GM12872 (cell line): Measurements from ENCODE around the gene SKA3.

ENCODE experiments used
- TF ChIP-seq, protein P1 (sequence below): IDR thresholded peaks from 3 replicates; pipeline ENCODE4 v1.5.1; 2011; ENCODE audit warnings: low read depth, mild to moderate bottlenecking, low read length, moderate library complexity; ENCODE audit not compliant: insufficient read depth

The SKA3 gene

DNA sequence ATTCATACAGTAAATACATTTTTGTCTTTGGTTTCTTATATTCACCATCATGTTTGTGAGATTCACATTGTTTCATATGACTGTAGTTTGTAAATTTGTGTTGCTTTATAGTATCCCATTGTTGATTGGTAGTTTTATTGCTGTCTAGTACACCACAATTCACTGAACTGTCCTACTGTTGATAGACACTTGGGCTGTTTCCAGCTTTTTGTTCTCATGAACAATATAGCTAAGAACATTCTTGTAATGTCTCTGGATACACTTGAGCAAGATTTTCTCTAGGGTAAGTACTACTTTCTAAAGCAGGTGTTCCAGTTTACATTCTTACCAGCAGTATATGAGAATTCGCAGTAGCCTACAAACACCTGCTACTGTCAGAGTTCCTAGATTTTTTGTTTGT lies 37.8 kb downstream of the SKA3 start:
- TF ChIP-seq, protein P1, sequence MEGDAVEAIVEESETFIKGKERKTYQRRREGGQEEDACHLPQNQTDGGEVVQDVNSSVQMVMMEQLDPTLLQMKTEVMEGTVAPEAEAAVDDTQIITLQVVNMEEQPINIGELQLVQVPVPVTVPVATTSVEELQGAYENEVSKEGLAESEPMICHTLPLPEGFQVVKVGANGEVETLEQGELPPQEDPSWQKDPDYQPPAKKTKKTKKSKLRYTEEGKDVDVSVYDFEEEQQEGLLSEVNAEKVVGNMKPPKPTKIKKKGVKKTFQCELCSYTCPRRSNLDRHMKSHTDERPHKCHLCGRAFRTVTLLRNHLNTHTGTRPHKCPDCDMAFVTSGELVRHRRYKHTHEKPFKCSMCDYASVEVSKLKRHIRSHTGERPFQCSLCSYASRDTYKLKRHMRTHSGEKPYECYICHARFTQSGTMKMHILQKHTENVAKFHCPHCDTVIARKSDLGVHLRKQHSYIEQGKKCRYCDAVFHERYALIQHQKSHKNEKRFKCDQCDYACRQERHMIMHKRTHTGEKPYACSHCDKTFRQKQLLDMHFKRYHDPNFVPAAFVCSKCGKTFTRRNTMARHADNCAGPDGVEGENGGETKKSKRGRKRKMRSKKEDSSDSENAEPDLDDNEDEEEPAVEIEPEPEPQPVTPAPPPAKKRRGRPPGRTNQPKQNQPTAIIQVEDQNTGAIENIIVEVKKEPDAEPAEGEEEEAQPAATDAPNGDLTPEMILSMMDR: no peak

DNA sequence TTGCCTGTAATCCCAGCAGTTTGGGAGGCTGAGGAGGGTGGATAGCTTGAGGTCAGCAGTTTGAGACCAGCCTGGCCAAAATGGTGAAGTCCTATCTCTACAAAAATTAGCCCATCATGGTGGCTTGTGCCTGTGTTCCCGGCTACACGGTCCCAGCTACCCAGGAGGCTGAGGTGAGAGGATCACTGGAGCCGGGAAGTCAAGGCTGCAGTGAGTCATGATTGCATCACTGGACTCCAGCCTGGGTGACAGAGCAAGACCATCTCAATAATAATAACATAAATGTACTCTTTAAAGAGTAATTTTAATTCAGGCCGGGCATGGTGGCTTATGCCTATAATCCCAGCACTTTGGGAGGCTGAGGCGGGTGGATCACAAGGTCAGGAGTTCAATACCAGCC lies 38.7 kb downstream of the SKA3 start:
- TF ChIP-seq, protein P1: no peak

DNA sequence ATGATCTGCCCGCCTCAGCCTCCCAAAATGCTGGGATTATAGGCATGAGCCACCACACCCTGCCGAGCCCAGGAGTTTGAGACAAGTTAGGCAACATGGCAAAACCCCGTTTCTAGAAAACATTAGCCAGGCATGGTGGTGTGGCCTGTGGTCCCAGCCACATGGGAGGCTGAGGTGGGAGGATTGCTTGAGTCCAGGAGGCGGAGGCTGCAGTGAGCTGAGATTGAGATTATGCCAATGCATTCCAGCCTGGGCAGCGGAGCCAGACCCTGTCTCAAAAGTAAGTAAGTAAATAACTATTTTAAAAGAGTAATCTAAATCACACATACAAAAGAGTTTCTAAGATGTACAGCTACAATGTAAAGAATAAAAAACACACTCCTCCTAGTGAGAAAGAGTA lies 41.9 kb downstream of the SKA3 start:
- TF ChIP-seq, protein P1: no peak

DNA sequence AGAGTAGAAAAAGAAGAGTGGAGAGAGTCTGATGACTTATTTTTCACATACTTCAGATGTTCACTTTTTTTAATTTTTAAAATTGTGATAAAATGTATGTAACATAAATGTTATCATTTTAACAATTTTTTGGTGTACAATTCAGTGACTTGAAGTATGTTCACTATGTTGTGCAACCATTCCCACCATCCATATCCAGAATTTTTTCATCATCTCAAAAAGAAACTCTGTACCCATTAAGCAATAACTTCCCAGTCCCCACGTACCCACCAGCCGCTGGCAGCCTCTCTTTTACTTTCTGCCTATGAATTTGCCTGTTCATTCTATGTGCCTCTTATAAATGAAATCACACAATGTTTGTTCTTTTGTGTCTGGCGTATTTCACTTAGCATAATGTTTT lies 43.3 kb downstream of the SKA3 start:
- TF ChIP-seq, protein P1: no peak

DNA sequence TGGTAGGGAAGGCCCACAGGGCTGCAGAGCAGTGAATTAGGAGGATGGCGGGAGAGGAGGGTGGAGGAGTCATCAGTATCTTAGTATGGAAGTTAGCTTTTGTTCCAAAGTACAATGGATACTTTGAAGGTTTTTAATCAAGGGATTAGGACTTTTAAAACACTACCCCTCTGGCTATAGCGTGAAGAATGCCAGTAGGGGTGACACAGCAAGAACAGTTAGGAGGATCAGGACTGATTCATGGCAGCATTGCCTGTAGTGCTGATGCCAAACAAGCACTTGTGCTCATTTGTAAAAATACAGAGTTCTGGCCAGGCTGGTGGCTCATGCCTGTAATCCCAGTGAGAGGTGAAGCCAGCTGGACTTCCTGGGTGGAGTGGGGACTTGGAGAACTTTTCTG lies 46.2 kb downstream of the SKA3 start:
- TF ChIP-seq, protein P1: no peak

DNA sequence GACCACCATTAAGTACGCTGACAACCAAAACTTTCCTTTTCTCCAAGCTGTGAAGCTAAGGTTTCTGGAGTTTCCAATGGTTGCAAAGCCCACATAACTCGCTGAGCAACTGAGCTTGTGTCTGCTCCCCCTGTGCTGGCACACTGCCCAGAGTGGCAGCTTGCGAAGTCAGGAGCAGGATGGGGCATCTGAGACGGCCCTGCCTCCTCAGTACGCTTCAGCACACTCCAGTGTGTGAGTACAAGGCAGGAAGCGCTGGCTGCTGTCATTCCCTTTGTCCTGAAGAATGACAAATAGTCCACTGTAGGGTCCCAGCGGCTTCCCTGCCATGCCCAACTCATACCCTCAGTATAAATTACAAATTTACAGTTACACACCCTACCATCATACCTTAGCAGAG lies 51.5 kb downstream of the SKA3 start:
- TF ChIP-seq, protein P1: no peak

DNA sequence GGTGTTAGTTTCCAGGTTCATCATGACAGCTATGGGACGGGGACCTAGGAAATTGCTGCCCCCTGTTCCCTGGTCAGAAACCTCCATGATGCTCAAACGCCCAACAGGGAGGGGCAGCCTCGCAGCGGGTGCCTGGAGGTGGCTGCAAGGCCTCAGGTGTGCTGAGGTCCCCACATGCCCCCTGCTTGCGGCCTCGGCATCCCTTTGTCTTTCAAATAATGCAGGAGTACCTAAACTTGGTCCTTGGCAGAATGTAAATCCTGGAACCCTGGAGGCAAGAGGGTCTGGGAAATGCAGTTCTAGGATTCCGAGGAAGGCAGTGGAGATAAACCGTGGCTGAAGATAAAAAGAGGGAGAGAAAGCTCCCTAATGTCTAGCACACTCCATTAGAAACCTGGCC lies 52.4 kb downstream of the SKA3 start:
- TF ChIP-seq, protein P1: no peak

DNA sequence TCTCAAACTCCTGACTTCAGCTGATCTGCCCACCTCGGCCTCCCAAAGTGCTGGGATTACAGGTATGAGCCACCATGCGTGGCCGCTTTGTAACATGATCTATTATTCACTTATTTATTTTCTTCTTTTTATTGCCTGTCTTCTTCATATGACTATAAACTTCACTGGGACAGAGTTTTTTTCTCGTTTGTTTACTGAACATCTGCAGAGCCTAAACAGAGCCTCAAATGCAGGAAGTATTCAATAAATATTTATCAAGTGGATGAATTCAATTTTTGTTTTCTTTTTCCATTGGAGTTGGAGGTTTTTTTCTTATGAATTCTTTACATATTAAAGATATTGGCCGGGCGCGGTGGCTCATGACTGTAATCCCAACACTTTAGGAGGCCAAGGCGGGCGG lies 54.7 kb downstream of the SKA3 start:
- TF ChIP-seq, protein P1: no peak
